Measurements from ENCODE around the gene BUB1B.

BUB1B gene

GRCh38 chr15:40242213-40242599 lies 81.3 kb downstream of the BUB1B start:
- no peak for DNase-seq

- DNase-seq, result no peak
These were observed 81.7 kb downstream of the BUB1B start for GRCh38 chr15:40242601-40243000.

- no peak for DNase-seq
These were observed 82.4 kb downstream of the BUB1B start for GRCh38 chr15:40243126-40243810.

- DNase-seq, result no peak
These were observed 84.2 kb downstream of the BUB1B start for GRCh38 chr15:40244961-40245523.

GRCh38 chr15:40245666-40246450 lies 85.0 kb downstream of the BUB1B start:
- no peak for DNase-seq

GRCh38 chr15:40246496-40247280 lies 85.8 kb downstream of the BUB1B start:
- no peak for DNase-seq

- no peak for DNase-seq
These were observed 86.6 kb downstream of the BUB1B start for GRCh38 chr15:40247406-40247971.

- DNase-seq, result no peak
These were observed 87.3 kb downstream of the BUB1B start for GRCh38 chr15:40248006-40248783.

- no peak for DNase-seq
These were observed 88.8 kb downstream of the BUB1B start for GRCh38 chr15:40249477-40250303.

- no peak for DNase-seq
These were observed 89.4 kb downstream of the BUB1B start for GRCh38 chr15:40250304-40250656.

GRCh38 chr15:40250771-40251483 lies 90.1 kb downstream of the BUB1B start:
- DNase-seq, result no peak

- DNase-seq, result no peak
These were observed 90.7 kb downstream of the BUB1B start for GRCh38 chr15:40251486-40252140.

- no peak for DNase-seq
These were observed 91.2 kb downstream of the BUB1B start for GRCh38 chr15:40252141-40252437.

- DNase-seq, result no peak
These were observed 91.7 kb downstream of the BUB1B start for GRCh38 chr15:40252438-40253166.

GRCh38 chr15:40253167-40253790 lies 92.4 kb downstream of the BUB1B start:
- DNase-seq, result no peak

GRCh38 chr15:40254452-40254851 lies 93.6 kb downstream of the BUB1B start:
- DNase-seq, result no peak

- DNase-seq, result no peak
These were observed 94.2 kb downstream of the BUB1B start for GRCh38 chr15:40255033-40255432.

GRCh38 chr15:40256638-40257235 lies 95.9 kb downstream of the BUB1B start:
- DNase-seq, result no peak
